GM13977 (cell line): ENCODE results near the gene TEKT3.

ENCODE experiments used
- DNase-seq: peaks from one replicate; pipeline ENCODE4 v3.0.0; 2012; ENCODE audit warnings: low spot score
- CTCF ChIP-seq: IDR thresholded peaks from 2 replicates; pipeline ENCODE4 v1.5.1; 2012; ENCODE audit warnings: mild to moderate bottlenecking, control low read depth; ENCODE audit not compliant: insufficient read depth; ENCODE audit errors: extremely low read depth, missing control alignments
- in situ Hi-C: fragments of 300-500 bp; cut with MboI; formaldehyde crosslinking; loops from one replicate; pipeline ENCODE4 v1.12.0; 2022; ENCODE audit warnings: low sequenced_read_pairs, low pct_unique_long_range_greater_than_20kb, mixed read lengths, inconsistent platforms; ENCODE audit not compliant: unreplicated experiment

The TEKT3 gene

GRCh38 chr17:15341385-15341849 is at the start of gene TEKT3:
Gene TEKT3, minus strand, starts transcription at chr17:15341597. Its CDS starts 10,012 bp downstream, at chr17:15331585.
- no peak for DNase-seq
- no peak for TF ChIP-seq CTCF
- in situ Hi-C loops: no loop called here

GRCh38 chr17:15388356-15389041 is 47.1 kb upstream of the TEKT3 start:
- in situ Hi-C loops: no loop called here
- no peak for TF ChIP-seq CTCF
- no peak for DNase-seq

- no peak for TF ChIP-seq CTCF
- in situ Hi-C loops: no loop called here
- DNase-seq: no peak
Observed at GRCh38 chr17:15386083-15386482, 44.7 kb upstream of the TEKT3 start.

GRCh38 chr17:15385305-15385704 is 43.9 kb upstream of the TEKT3 start:
- TF ChIP-seq CTCF: no peak
- no peak for DNase-seq
- in situ Hi-C loops: no loop called here

- no peak for TF ChIP-seq CTCF
- in situ Hi-C loops: no loop called here
- no peak for DNase-seq
Observed at GRCh38 chr17:15384142-15384787, 42.9 kb upstream of the TEKT3 start.

GRCh38 chr17:15382914-15383313 is 41.5 kb upstream of the TEKT3 start:
- in situ Hi-C loops: no loop called here
- no peak for DNase-seq
- no peak for TF ChIP-seq CTCF
